GM23248 (cell line): ENCODE measurements around the gene KCTD19.

Source experiments
- EZH2 ChIP-seq: fragments of 200-600 bp; sonication (generic); IDR thresholded peaks from 2 replicates; pipeline ENCODE4 v1.6.1; 2018; ENCODE audit warnings: antibody characterized with exemption, mild to moderate bottlenecking; ENCODE audit not compliant: insufficient read depth, poor library complexity, severe bottlenecking
- EZH2phosphoT487 ChIP-seq: fragments of 200-600 bp; sonication (generic); IDR thresholded peaks from 2 replicates; pipeline ENCODE4 v1.6.1; 2018; ENCODE audit warnings: antibody characterized with exemption, moderate library complexity, mild to moderate bottlenecking, low read depth; ENCODE audit not compliant: insufficient read depth

- no peak for TF ChIP-seq EZH2
- no peak for TF ChIP-seq EZH2phosphoT487
These were observed 86.0 kb downstream of the KCTD19 start for GRCh38 chr16:67240506-67240905.
